GM21576 (cell line): ENCODE results near the gene NEIL1.
"Not testable (repeated sequence)": the region's sequence is repeated elsewhere in the genome, so short reads cannot be mapped to it uniquely, and the experiment has no call there.

Experiments used
- ATAC-seq: cut with Tn5 transposase; IDR thresholded peaks from one replicate; pipeline ENCODE4 v1.9.1; 2021; ENCODE audit warnings: mild to moderate bottlenecking, moderate library complexity; ENCODE audit not compliant: unreplicated experiment

NEIL1 gene

DNA sequence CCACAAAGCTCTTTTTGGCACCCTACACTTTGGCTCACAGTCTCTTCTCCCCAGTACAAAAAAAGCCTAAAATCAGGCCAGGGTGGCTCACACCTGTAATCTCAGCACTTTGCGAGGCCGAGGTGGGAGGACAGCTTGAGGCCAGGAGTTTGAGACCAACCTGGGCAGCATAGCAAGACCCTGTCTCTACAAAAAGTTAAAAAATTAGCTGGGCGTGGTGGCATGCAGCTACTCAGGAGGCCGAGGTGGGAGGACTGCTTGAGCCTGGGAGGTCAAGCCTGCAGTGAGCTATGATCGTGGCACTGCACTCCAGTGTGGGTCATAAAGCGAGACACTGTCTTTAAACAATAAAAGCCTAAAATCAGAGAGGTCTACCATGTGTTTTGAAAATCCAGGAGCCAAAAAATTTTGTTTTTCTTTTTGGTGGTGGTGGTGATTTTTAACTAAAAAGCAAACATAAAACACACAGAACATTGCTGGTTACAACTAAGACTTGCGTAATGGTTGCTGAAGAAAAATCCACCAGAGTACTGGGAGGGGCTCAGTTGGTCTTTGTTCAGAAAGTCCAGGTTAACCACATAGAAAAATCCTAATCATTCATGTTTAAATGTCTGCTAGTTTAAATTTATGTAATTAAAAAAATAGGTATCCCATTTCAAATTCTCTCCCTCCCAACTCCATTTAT is 23.2 kb downstream of the NEIL1 start:
- no peak for ATAC-seq

GRCh38 chr15:75371486-75371885 is 24.6 kb downstream of the NEIL1 start:
- no peak for ATAC-seq

DNA sequence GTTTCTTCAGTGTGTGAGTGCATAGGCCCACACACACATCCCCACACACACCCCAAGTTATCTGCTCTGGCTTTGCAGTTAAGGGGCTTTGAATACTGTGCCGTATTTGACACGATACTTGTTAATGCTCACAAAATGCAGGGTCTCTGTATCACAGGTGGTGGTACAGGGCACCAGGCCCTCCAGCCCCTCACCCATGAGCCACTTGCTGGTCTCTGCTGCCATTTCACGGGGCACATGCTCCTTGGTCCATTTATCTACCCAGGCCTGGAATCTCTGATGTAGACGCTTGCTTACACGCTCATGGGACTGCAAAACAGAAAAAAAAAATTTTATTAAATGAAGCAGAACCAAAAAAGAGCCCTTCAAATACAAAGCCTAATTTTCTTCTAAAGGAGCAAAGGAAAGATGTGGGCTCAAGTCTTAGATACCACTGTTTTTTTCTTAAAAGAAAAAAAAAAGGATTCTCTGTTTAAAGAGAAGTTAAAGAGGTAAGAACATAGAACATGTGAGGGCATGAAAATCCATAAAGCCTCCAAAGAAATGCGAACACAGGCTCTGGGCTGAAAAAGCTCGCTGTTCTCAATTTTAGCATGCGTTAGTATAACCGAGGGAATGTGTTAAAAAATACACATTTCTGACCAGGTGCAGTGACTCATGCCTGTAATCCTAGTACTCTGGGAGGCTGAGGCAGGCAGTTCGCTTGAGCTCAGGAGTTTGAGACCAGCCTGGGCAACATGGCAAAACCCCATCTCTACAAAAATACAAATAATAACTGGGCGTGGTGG is 25.3 kb downstream of the NEIL1 start:
- no peak for ATAC-seq

DNA sequence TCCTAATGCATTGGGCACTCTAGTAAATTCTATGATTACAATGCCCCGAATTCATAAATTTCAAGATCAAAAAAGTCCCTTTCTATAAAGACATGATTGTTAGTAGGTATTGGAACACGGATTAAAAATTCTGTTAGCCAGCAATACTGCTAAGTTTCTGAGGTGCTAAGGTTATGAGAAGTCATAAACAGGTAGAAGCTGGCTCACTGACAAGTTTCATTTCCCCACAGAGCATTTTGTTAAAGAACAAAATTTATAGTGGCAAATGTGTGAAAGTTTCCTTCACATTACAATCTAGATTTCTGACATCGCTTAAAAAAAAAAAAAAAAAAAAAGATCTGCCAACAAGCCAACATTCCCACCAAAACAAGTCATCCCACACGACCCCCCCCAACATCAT is 33.9 kb downstream of the NEIL1 start:
- no peak for ATAC-seq

DNA sequence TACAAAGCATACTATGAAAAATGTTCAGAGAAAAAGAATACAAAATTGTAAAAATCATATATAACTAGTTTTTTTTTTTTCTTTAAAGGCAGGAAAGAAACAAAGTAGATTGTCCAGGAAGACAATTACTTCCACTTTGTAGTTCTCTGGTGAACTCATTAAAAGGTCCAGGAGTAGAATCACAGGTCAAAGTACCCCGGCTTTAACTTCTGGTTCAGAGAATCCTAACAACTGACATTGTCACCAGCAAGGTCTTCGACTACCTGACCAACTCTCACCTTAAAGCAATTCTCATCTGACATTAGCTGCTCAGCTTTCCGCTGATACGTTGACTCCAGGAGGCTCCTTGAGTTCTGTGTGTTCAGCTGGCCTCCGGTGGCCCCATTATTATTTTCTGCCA is 37.1 kb downstream of the NEIL1 start:
- ATAC-seq = not testable (repeated sequence)

GRCh38 chr15:75389791-75390382 is 43.0 kb downstream of the NEIL1 start:
- ATAC-seq = no peak

- ATAC-seq = no peak
Observed at GRCh38 chr15:75397494-75397893, 50.7 kb downstream of the NEIL1 start.

DNA sequence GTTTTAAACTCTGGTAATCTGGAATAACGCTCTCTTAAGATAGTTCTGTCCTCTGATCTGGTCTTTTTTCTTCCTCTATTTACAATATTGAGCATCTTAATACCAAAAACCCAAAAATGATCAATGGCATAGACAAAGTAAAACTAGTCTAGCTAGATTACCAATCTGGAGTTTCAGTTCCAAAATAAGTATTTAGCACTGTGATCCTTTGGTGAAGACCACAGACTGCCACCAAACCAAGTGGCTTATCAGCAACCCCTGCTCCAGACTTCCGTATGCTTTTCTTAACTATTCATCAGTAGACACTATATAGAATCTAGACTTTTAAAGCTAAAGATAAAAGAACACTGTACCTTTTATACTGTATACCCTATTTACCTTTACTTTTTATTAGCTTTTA is 57.1 kb downstream of the NEIL1 start:
- no peak for ATAC-seq
